ENCODE measurements around the gene DNAJC5G. TPM values are rescaled to one million over a fixed set of nuclear protein-coding genes. Genes with fewer than 3 reads are reported as not detected.

DNAJC5G gene
- total and polyA plus RNA-seq, 9 donors, result 0.16 to 0.83 (median 0.56) TPM; not detected in 6

DNA sequence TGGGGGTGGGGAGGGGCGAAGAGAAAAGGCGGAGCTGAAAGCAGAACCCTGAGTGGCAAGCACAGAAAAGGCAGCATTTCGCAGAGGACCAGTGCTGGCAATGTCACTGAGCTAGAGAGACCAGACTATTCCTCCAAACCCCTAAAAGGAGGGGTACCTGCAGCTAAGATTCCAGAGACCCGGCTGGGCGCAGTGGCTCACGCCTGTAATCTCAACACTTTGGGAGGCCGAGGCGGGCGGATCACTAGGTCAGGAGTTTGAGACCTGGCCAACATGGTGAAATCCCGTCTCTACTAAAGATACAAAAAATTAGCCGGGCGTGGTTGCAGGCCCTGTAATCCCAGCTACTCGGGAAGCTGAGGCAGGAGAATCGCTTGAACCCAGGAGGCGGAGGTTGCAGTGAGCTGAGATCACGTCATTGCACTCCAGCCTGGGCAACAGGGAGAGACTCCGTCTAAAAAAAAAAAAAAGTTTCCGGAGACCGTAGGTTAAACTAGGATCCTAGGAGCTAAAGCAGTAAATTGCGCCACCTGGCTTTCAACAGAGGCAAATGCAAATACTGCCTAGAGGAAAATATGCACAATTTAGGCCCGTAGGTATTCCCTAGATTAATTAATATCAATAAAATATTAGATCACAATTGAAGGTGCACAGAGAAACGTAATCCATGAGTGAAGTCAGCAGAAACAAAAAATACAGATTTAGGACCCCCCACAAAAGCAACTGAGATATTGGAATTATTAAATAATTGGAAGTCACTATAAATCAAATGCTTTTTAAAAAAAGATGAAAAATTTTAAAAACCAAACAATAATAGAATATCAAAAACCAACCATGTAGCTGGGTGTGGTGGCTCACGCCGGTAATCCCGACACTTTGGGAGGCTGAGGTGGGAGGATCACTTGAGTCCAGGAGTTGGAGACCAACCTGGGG is 28.1 kb downstream of the DNAJC5G start:
- no peak overlapping the region for H3K27ac ChIP-seq
- WGBS, 3 donors, result 17 to 18% (median 18%) methylated on average over 25 of the region's 25 CpGs
- TF ChIP-seq POLR2A (IDR thresholded peaks at IDR 0.05), result no peak
- TF ChIP-seq, protein P1, sequence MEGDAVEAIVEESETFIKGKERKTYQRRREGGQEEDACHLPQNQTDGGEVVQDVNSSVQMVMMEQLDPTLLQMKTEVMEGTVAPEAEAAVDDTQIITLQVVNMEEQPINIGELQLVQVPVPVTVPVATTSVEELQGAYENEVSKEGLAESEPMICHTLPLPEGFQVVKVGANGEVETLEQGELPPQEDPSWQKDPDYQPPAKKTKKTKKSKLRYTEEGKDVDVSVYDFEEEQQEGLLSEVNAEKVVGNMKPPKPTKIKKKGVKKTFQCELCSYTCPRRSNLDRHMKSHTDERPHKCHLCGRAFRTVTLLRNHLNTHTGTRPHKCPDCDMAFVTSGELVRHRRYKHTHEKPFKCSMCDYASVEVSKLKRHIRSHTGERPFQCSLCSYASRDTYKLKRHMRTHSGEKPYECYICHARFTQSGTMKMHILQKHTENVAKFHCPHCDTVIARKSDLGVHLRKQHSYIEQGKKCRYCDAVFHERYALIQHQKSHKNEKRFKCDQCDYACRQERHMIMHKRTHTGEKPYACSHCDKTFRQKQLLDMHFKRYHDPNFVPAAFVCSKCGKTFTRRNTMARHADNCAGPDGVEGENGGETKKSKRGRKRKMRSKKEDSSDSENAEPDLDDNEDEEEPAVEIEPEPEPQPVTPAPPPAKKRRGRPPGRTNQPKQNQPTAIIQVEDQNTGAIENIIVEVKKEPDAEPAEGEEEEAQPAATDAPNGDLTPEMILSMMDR (IDR thresholded peaks at IDR 0.05), result peak; percentile 63 to 72 (median 64)
- DNase-seq, result peak in 1 of 5 donors; percentile 38
- no peaks in the 10 kb centered on the region for H3K36me3 ChIP-seq
- intact Hi-C loops (cut with DNase I), result loop anchor here in 1 of 4 donors (10.0 kb wide), 1 partner anchor 459 kb away; the partner anchor contains the start of gene DPYSL5
- peak overlapping the region; percentile 30 for H3K4me3 ChIP-seq
- H3K9me3 ChIP-seq, result no peaks in the 10 kb centered on the region
- H3K4me1 ChIP-seq (ENCODE audit: insufficient read depth), result peaks cover 4% of the 10 kb centered on the region
- H3K27me3 ChIP-seq, result peaks cover 4% of the 10 kb centered on the region

DNA sequence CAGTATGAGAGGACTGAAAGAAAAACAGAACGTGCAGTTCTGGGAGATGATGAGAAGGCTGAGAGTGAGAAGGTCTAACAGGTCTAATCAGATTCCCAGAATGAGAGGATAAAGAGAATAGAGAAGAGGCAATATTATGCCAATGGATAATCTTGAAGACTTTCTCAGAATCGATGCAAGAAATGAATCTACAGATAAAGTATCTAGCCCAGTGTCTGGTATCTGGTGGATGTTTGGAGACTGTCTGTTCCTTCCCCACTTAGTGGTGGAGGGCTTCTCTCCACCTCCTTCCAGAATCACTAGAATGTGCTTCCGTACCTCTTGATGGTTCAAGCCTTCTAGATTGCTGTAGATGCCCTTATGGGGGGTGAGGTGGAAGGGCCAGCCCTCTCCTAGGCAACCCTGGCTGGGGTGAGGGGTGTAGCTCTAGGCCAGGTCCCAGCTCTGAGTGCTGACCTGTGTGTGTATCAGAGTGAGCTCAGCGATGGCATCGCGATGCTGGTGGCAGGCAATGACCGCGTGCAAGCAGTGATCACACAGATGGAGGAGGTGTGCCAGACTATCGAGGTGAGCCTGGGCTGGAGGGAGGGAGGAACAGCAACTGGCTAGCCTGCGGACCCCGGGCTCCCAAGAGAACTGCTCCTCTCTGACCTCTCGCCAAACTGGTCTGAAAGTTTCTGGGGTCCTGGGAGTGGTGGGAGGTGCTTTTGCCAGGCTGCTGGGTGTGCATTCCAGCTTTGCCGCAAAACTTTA is 29.4 kb downstream of the DNAJC5G start:
- peaks cover 4% of the 10 kb centered on the region for H3K27me3 ChIP-seq
- no peak for TF ChIP-seq POLR2A (IDR thresholded peaks at IDR 0.05)
- intact Hi-C loops (cut with DNase I), result loop anchor here in 1 of 4 donors (10.0 kb wide), 1 partner anchor 460 kb away; the partner anchor contains the start of gene DPYSL5

DNA sequence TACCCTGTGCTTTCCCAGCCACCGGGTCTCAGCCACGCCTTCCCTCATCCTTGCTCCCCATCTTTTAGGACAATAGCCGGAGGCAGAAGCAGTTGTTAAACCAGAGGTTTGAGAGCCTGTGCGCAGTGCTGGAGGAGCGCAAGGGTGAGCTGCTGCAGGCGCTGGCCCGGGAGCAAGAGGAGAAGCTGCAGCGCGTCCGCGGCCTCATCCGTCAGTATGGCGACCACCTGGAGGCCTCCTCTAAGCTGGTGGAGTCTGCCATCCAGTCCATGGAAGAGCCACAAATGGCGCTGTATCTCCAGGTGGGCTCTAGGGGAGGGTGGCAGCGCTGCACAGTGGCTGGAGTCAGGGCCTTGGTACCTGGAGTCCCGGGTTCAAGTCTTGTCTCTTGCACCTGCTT is 30.3 kb downstream of the DNAJC5G start:
- Histone ChIP-seq H3K4me1 (ENCODE audit: insufficient read depth) (peaks cover 4% of the 10 kb centered on the region), H3K27ac (no peak overlapping the region), H3K36me3 (no peaks in the 10 kb centered on the region), H3K9me3 (no peaks in the 10 kb centered on the region), H3K27me3 (peaks cover 4% of the 10 kb centered on the region), H3K4me3 (no peak overlapping the region)
- TF ChIP-seq POLR2A (IDR thresholded peaks at IDR 0.05), result no peak
- intact Hi-C loops (cut with DNase I), result loop anchor here in 1 of 4 donors (10.0 kb wide), 1 partner anchor 461 kb away; the partner anchor contains the start of gene DPYSL5
- DNase-seq, result no peak
- WGBS, 3 donors, result 87 to 90% (median 89%) methylated on average over 16 of the region's 16 CpGs

More for the DNA sequence above, 29.4 kb downstream of the DNAJC5G start:
- Histone ChIP-seq H3K4me1 (ENCODE audit: insufficient read depth) (peaks cover 4% of the 10 kb centered on the region), H3K9me3 (no peaks in the 10 kb centered on the region), H3K27ac (no peak overlapping the region), H3K4me3 (no peak overlapping the region), H3K36me3 (no peaks in the 10 kb centered on the region)
- no peak for DNase-seq
- 84 to 91% (median 84%) methylated on average over 13 of the region's 13 CpGs for WGBS, 3 donors

DNA sequence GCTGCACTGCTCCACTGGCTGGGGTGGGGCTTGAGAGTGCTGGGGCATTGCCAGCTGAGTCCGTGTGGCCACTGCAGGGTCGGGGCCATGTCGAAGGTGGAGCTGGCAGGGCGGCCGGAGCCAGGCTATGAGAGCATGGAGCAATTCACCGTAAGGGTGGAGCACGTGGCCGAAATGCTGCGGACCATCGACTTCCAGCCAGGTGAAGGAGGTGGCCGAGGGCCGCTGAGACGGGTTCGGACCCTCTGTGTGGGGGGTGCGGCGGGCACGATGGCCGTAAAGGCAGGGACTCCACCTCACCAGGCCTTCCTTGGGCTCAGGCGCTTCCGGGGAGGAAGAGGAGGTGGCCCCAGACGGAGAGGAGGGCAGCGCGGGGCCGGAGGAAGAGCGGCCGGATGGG is 30.9 kb downstream of the DNAJC5G start:
- no peaks in the 10 kb centered on the region for H3K9me3 ChIP-seq
- no peak overlapping the region for H3K4me3 ChIP-seq
- H3K4me1 ChIP-seq (ENCODE audit: insufficient read depth), result peaks cover 4% of the 10 kb centered on the region
- intact Hi-C loops (cut with DNase I), result loop anchor here in 1 of 4 donors (10.0 kb wide), 1 partner anchor 461 kb away; the partner anchor contains the start of gene DPYSL5
- no peak for TF ChIP-seq EP300 (IDR thresholded peaks at IDR 0.05)
- TF ChIP-seq, protein P1 (IDR thresholded peaks at IDR 0.05), result no peak
- no peak for TF ChIP-seq POLR2A (IDR thresholded peaks at IDR 0.05)
- WGBS, 3 donors, result 22 to 31% (median 30%) methylated on average over 22 to 26 of the region's 26 CpGs
- H3K27ac ChIP-seq, result no peak overlapping the region
- peaks cover 4% of the 10 kb centered on the region for H3K27me3 ChIP-seq
- H3K36me3 ChIP-seq, result no peaks in the 10 kb centered on the region
- DNase-seq, result no peak

DNA sequence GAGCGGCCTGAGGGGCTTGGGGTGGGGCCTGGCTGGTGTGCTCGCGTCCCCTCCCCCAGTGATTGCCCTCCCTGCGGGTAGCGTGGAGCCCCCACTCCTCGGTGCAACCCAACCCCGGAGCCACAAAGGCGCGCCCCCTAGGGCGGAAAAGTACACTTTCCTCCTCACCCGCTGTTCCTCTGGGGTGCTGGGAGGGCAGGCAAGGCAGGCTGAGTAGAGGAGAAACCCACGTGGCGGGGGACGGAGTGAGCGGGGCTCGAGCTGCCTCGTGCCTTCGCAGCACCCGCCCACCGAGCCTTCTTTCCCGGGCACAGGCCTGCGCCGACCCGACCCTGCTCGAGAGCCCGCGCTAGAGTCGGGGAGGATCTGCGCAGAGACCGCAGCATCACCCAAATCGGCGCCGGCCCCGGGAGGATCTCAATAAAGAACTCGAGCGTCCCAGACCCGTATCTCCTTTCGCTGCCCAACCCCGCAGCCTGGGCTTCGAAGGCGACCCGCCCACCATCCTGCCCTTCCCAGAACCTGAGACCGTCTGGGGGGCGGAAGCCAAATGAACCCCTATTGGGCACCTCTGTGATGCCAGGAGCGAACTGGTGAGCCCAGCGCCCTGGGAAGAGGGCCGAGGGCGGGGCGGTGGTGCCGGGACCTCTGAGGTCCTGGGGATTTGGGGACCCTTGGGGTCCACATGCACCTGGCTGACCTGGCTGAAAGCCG is 31.5 kb downstream of the DNAJC5G start:
- Histone ChIP-seq H3K9me3 (no peaks in the 10 kb centered on the region), H3K27me3 (peaks cover 4% of the 10 kb centered on the region), H3K4me3 (no peak overlapping the region), H3K36me3 (no peaks in the 10 kb centered on the region), H3K4me1 (ENCODE audit: insufficient read depth) (peaks cover 4% of the 10 kb centered on the region), H3K27ac (no peak overlapping the region)
- intact Hi-C loops (cut with DNase I), result loop anchor here in 1 of 4 donors (10.0 kb wide), 1 partner anchor 462 kb away; the partner anchor contains the start of gene DPYSL5
- TF ChIP-seq EP300 (IDR thresholded peaks at IDR 0.05), result no peak
- TF ChIP-seq, protein P1 (IDR thresholded peaks at IDR 0.05), result no peak
- no peak for TF ChIP-seq POLR2A (IDR thresholded peaks at IDR 0.05)
- no peak for DNase-seq
- 2 to 4% (median 3%) methylated on average over 41 to 51 of the region's 51 CpGs for WGBS, 3 donors
